Stimulated activated CD8-positive, alpha-beta memory T cell treated with anti-CD3 and anti-CD28 coated beads, Interleukin-4, amount 100 ng/mL, for 1 hour (primary cell): ENCODE data around the gene EIF4G1.

Source experiments
- DNase-seq, 2 donors: peaks; one replicate each; pipeline ENCODE4 v3.0.0-alpha.2; 2020; ENCODE audit warnings: low read depth in 2 of 2, low spot score in 1 of 2

The EIF4G1 gene

GRCh38 chr3:184349563-184350470 lies 35.4 kb downstream of the EIF4G1 start:
- no peak for DNase-seq

- DNase-seq: no peak
Measured at GRCh38 chr3:184350618-184351017, 36.2 kb downstream of the EIF4G1 start.

- no peak for DNase-seq
Measured at GRCh38 chr3:184351511-184352148, 37.2 kb downstream of the EIF4G1 start.

GRCh38 chr3:184352149-184352785 lies 37.9 kb downstream of the EIF4G1 start:
- DNase-seq: no peak

GRCh38 chr3:184352897-184353545 lies 38.6 kb downstream of the EIF4G1 start:
- no peak for DNase-seq

GRCh38 chr3:184353546-184353941 lies 39.1 kb downstream of the EIF4G1 start:
- DNase-seq: no peak

- peak in 1 of 2 donors; percentile 51 for DNase-seq
Measured at GRCh38 chr3:184354121-184354728, 39.8 kb downstream of the EIF4G1 start.

GRCh38 chr3:184354754-184355153 lies 40.3 kb downstream of the EIF4G1 start:
- no peak for DNase-seq

- DNase-seq: no peak
Measured at GRCh38 chr3:184355261-184356040, 41.0 kb downstream of the EIF4G1 start.

- DNase-seq: no peak
Measured at GRCh38 chr3:184357248-184358123, 43.1 kb downstream of the EIF4G1 start.

GRCh38 chr3:184358124-184358767 lies 43.8 kb downstream of the EIF4G1 start:
- DNase-seq: no peak

GRCh38 chr3:184358921-184359350 lies 44.5 kb downstream of the EIF4G1 start:
- DNase-seq: no peak

- DNase-seq: no peak
Measured at GRCh38 chr3:184359610-184360009, 45.2 kb downstream of the EIF4G1 start.

GRCh38 chr3:184360070-184360928 lies 45.9 kb downstream of the EIF4G1 start:
- DNase-seq: no peak

GRCh38 chr3:184360929-184361531 lies 46.6 kb downstream of the EIF4G1 start:
- DNase-seq: no peak

GRCh38 chr3:184361532-184361931 lies 47.1 kb downstream of the EIF4G1 start, which contains the start of the genes CLCN2 and POLR2H:
Gene CLCN2, minus strand, starts transcription at chr3:184361605. Its CDS starts 126 bp downstream, at chr3:184361479.
Gene POLR2H, plus strand, starts transcription at chr3:184361710. Its CDS starts 1,783 bp downstream, at chr3:184363493.
- no peak for DNase-seq
